ENCODE results near the gene STAC2. TPM values are rescaled to one million over a fixed set of nuclear protein-coding genes. Genes with fewer than 3 reads are reported as not detected.
"Not testable (repeated sequence)": the region's sequence is repeated elsewhere in the genome, so short reads cannot be mapped to it uniquely, and the experiment has no call there.

The STAC2 gene
- total RNA-seq, 2 experiments from 2014 or later: not detected

- CTCF ChIA-PET: interaction anchor here (0.7 to 20.6 kb wide), 8 partner anchors 12 to 434 kb away, joined by 3 to 516 read pairs (median 6); partner anchors contain the start of genes ARL5C and PLXDC1
- peaks cover 1% of the 10 kb centered on the region for H3K36me3 Mint-ChIP-seq
- DNase-seq (no peak), ATAC-seq (no peak)
- H3K4me3 Mint-ChIP-seq: no peak overlapping the region
- peaks cover 17% of the 10 kb centered on the region for H3K27me3 Mint-ChIP-seq
- peaks cover 3% of the 10 kb centered on the region for H3K9me3 Mint-ChIP-seq (ENCODE audit: low read depth)
- H3K4me1 Mint-ChIP-seq: peaks cover 64% of the 10 kb centered on the region
- no peak overlapping the region for H3K27ac Mint-ChIP-seq
Observed at GRCh38 chr17:39169518-39169917, 56.2 kb downstream of the STAC2 start.

GRCh38 chr17:39169101-39169500, 56.6 kb downstream of the STAC2 start:
- Mint-ChIP-seq H3K36me3 (peaks cover 1% of the 10 kb centered on the region), H3K27me3 (peaks cover 17% of the 10 kb centered on the region), H3K4me1 (peaks cover 66% of the 10 kb centered on the region), H3K4me3 (no peak overlapping the region), H3K9me3 (ENCODE audit: low read depth) (peaks cover 3% of the 10 kb centered on the region), H3K27ac (no peak overlapping the region)
- no peak for DNase-seq
- no peak for ATAC-seq
- CTCF ChIA-PET: interaction anchor here (0.9 to 23.8 kb wide), 7 partner anchors 2 to 434 kb away, joined by 3 to 516 read pairs (median 47); partner anchors contain the start of genes ARL5C and PLXDC1

- H3K4me1 Mint-ChIP-seq: peaks cover 66% of the 10 kb centered on the region
- not testable (repeated sequence) for H3K4me3 Mint-ChIP-seq; H3K27ac Mint-ChIP-seq; DNase-seq; H3K36me3 Mint-ChIP-seq; H3K9me3 Mint-ChIP-seq (ENCODE audit: low read depth); ATAC-seq
- H3K27me3 Mint-ChIP-seq: peaks cover 17% of the 10 kb centered on the region
- CTCF ChIA-PET: interaction anchor here (1.4 to 23.8 kb wide), 7 partner anchors 2 to 198 kb away, joined by 3 to 516 read pairs (median 47); partner anchors contain the start of genes ARL5C and PLXDC1
Observed at GRCh38 chr17:39168503-39168902, 57.2 kb downstream of the STAC2 start.

GRCh38 chr17:39167476-39167875, 58.3 kb downstream of the STAC2 start:
- peak overlapping the region; percentile 5 for H3K4me3 Mint-ChIP-seq
- peak; percentile 18 for ATAC-seq
- CTCF ChIA-PET: interaction anchor here (1.0 to 23.8 kb wide), 10 partner anchors 3 to 296 kb away, joined by 3 to 516 read pairs (median 40); partner anchors contain the start of genes ARL5C, CACNB1, PLXDC1 and RPL19

GRCh38 chr17:39166437-39167335, 59.1 kb downstream of the STAC2 start:
- H3K4me3 Mint-ChIP-seq: peak overlapping the region; percentile 36
- CTCF ChIA-PET: interaction anchor here (1.0 to 23.8 kb wide), 10 partner anchors 4 to 295 kb away, joined by 3 to 516 read pairs (median 40); partner anchors contain the start of genes ARL5C, CACNB1, PLXDC1 and RPL19
- peak overlapping the region; percentile 13 for H3K27ac Mint-ChIP-seq
- peaks cover 3% of the 10 kb centered on the region for H3K9me3 Mint-ChIP-seq (ENCODE audit: low read depth)
- DNase-seq: no peak
- ATAC-seq: no peak
- peaks cover 50% of the 10 kb centered on the region for H3K4me1 Mint-ChIP-seq
- peaks cover 20% of the 10 kb centered on the region for H3K27me3 Mint-ChIP-seq
- H3K36me3 Mint-ChIP-seq: peaks cover 1% of the 10 kb centered on the region

More at GRCh38 chr17:39167476-39167875, 58.3 kb downstream of the STAC2 start:
- Mint-ChIP-seq H3K27me3 (peaks cover 17% of the 10 kb centered on the region), H3K27ac (peak overlapping the region; percentile 16), H3K9me3 (ENCODE audit: low read depth) (peaks cover 3% of the 10 kb centered on the region), H3K36me3 (peaks cover 1% of the 10 kb centered on the region), H3K4me1 (peaks cover 57% of the 10 kb centered on the region)
- peak; percentile 57 for DNase-seq

- CTCF ChIA-PET: interaction anchor here (0.5 to 23.8 kb wide), 14 partner anchors 5 to 296 kb away, joined by 3 to 516 read pairs (median 18); partner anchors contain the start of genes ARL5C, CACNB1, LASP1 and PLXDC1
- Mint-ChIP-seq H3K4me3 (peak within 1 kb of the TSS; percentile 81), H3K36me3 (peaks cover 1% of the 10 kb centered on the region), H3K27me3 (peaks cover 20% of the 10 kb centered on the region), H3K4me1 (peaks cover 50% of the 10 kb centered on the region), H3K9me3 (ENCODE audit: low read depth) (peaks cover 3% of the 10 kb centered on the region), H3K27ac (peak within 1 kb of the TSS; percentile 76)
- ATAC-seq (no peak), DNase-seq (no peak)
Observed at GRCh38 chr17:39165841-39166349, 59.9 kb downstream of the STAC2 start, which contains the start of gene ARL5C. ARL5C (minus strand) TSS chr17:39166161; CDS start chr17:39165760, 401 bp downstream.

- H3K4me1 Mint-ChIP-seq: peaks cover 47% of the 10 kb centered on the region
- DNase-seq: no peak
- peaks cover 20% of the 10 kb centered on the region for H3K27me3 Mint-ChIP-seq
- ATAC-seq: peak; percentile 45
- H3K27ac Mint-ChIP-seq: peak overlapping the region; percentile 76
- peaks cover 1% of the 10 kb centered on the region for H3K36me3 Mint-ChIP-seq
- peak overlapping the region; percentile 81 for H3K4me3 Mint-ChIP-seq
- CTCF ChIA-PET: interaction anchor here (0.5 to 23.8 kb wide), 57 partner anchors 6 to 523 kb away, joined by 3 to 516 read pairs (median 4); partner anchors contain the start of genes ARL5C, CACNB1, LASP1 and LASP1NB
- peaks cover 3% of the 10 kb centered on the region for H3K9me3 Mint-ChIP-seq (ENCODE audit: low read depth)
Observed at GRCh38 chr17:39165178-39165840, 60.4 kb downstream of the STAC2 start.

- CTCF ChIA-PET: interaction anchor here (0.7 to 23.8 kb wide), 58 partner anchors 6 to 523 kb away, joined by 3 to 516 read pairs (median 4); partner anchors contain the start of genes ARL5C, CACNB1, LASP1 and LASP1NB
- Mint-ChIP-seq H3K36me3 (peaks cover 1% of the 10 kb centered on the region), H3K4me1 (peaks cover 42% of the 10 kb centered on the region), H3K4me3 (peak overlapping the region; percentile 81), H3K27ac (peak overlapping the region; percentile 76), H3K9me3 (ENCODE audit: low read depth) (peaks cover 3% of the 10 kb centered on the region), H3K27me3 (peaks cover 20% of the 10 kb centered on the region)
- ATAC-seq (peak; percentile 95), DNase-seq (peak; percentile 90)
Observed at GRCh38 chr17:39164675-39165143, 61.0 kb downstream of the STAC2 start.

- Mint-ChIP-seq H3K9me3 (ENCODE audit: low read depth) (no peaks in the 10 kb centered on the region), H3K36me3 (no peaks in the 10 kb centered on the region), H3K4me1 (peaks cover 22% of the 10 kb centered on the region), H3K27ac (no peak overlapping the region), H3K4me3 (no peak overlapping the region), H3K27me3 (peaks cover 16% of the 10 kb centered on the region)
- ATAC-seq (no peak), DNase-seq (no peak)
- CTCF ChIA-PET: interaction anchor here (20.6 to 23.8 kb wide), 2 partner anchors 5 to 9 kb away, joined by 516 read pairs; partner anchors contain the start of genes ARL5C and PLXDC1
Observed at GRCh38 chr17:39161962-39162361, 63.8 kb downstream of the STAC2 start.

Other genes starting within 250 kb of the STAC2 start
- 1 to 10 TPM; 1.2 to 9.0 TPM for gene PLXDC1, start 74.3 kb downstream of the STAC2 start, total RNA-seq
- under 1 TPM in 1 of 2 experiments, not detected in 1; 0.35 TPM for gene ARL5C, start 59.8 kb downstream of the STAC2 start, total RNA-seq
- gene CACNB1, start 28.3 kb downstream of the STAC2 start, total RNA-seq: 10 to 100 TPM; 21.0 to 32.9 TPM
- gene RPL19, start 25.7 kb downstream of the STAC2 start, total RNA-seq: 1,000 to 10,000 TPM; 1,859 to 1,928 TPM
- gene FBXL20, start 175.7 kb upstream of the STAC2 start, total RNA-seq: 10 to 100 TPM; 12.9 to 14.1 TPM
- 10 to 100 TPM; 53.2 to 73.0 TPM for gene MED1, start 225.3 kb upstream of the STAC2 start, total RNA-seq
- 10 to 100 TPM; 84.4 to 97.3 TPM for gene CDK12, start 235.5 kb upstream of the STAC2 start, total RNA-seq

Data from activated CD8-positive, alpha-beta memory T cell treated with anti-CD3 and anti-CD28 coated beads, Interleukin-2, amount 10 ng/mL, durations not matched to agents 7 days and 5 days (primary cell).